Right lobe of liver (tissue), 6 donors: ENCODE data around the gene GTF2A1L. TPM values are rescaled to one million over a fixed set of nuclear protein-coding genes. Genes with fewer than 3 reads are reported as not detected.

ENCODE experiments used
- ATAC-seq, 4 donors: fragments of 200-7000 bp; cut with Tn5 transposase; one replicate each; pipeline ENCODE4 v1.9.1; 2020; ENCODE audit warnings: mild to moderate bottlenecking in 4 of 4, moderate library complexity in 4 of 4
- DNase-seq, 3 donors: peaks; one replicate each; pipeline ENCODE4 v3.0.0-alpha.2; 2020
- H3K27ac ChIP-seq, 3 donors: fragments of 200-600 bp; one replicate each; pipeline ENCODE4 v1.8.0; 2022
- H3K27me3 ChIP-seq, 2 donors: fragments of 200-600 bp; one replicate each; pipeline ENCODE4 v1.8.0; 2022
- H3K36me3 ChIP-seq, 4 donors: fragments of 200-600 bp; sonication (generic) in 1 of 4; one replicate each; pipeline versions ENCODE4 v1.5.1 to v1.8.0; 2017 to 2022; ENCODE audit warnings: control low read depth in 1 of 4
- H3K4me1 ChIP-seq, 4 donors: fragments of 200-600 bp; sonication (generic) in 1 of 4; one replicate each; pipeline versions ENCODE4 v1.5.1 to v1.8.0; 2017 to 2022; ENCODE audit warnings: control low read depth in 1 of 4
- H3K4me3 ChIP-seq, 3 donors: fragments of 200-600 bp; one replicate each; pipeline ENCODE4 v1.8.0; 2022
- H3K9me3 ChIP-seq, 4 donors: fragments of 200-600 bp; sonication (generic) in 1 of 4; one replicate each; pipeline versions ENCODE4 v1.5.1 to v1.8.0; 2017 to 2022; ENCODE audit warnings: control low read depth in 1 of 4
- POLR2A ChIP-seq: fragments of 450-650 bp; IDR thresholded peaks from one replicate; pipeline ENCODE4 v1.6.1; 2017; ENCODE audit warnings: antibody characterized with exemption, mild to moderate bottlenecking
- WGBS: methylation state at CpG from one replicate; pipeline ENCODE4 v1.1.6; 2018; ENCODE audit warnings: low coverage, low lambda C conversion rate; ENCODE audit not compliant: insufficient coverage; ENCODE audit errors: missing lambda C conversion rate; 5-methylcytosine and 5-hydroxymethylcytosine counted together
- intact Hi-C, 2 donors: fragments of 100-400 bp; cut with DNase I; formaldehyde crosslinking; loops; one replicate each; pipeline versions ENCODE4 v1.11.2 to v1.14.1; 2022
- total RNA-seq, 6 experiments: library from RNA; depleted of rRNA in 2 of 6; stranded (reverse); fragments of >200 nt in 2 of 6; fragmentation: NEBNext Ultra II Directional in 3 of 6; extraction: Animal tissue kit (Norgen Biotek cat#: 25700) in 3 of 6; gene quantifications; one replicate each; pipeline versions ENCODE4 v1.1.0 to v1.2.4, GENCODE V29; 2016 to 2023
- TF ChIP-seq, protein P1 (sequence below), 4 donors: fragments of 200-600 bp in 3 of 4; fragments of 450-650 bp in 1 of 4; IDR thresholded peaks; one replicate each; pipeline versions ENCODE4 v1.5.1 to v1.8.0; 2016 to 2022; ENCODE audit warnings: antibody characterized with exemption in 4 of 4, mild to moderate bottlenecking in 2 of 4
- donor health status: DM: no; HTN: yes; CAD: no.
- donor health status: DM: no; HTN: no; CAD: no.
- donor health status: DM: no; HTN: no; CAD: no.
- donor health status: DM: no; HTN: yes; CAD: no.
- donor health status: DM: no; HTN: yes; CAD: no.

GTF2A1L gene
- total RNA-seq, 6 experiments from 2014 or later: 0.58 to 0.66 TPM; not detected in 4

DNA sequence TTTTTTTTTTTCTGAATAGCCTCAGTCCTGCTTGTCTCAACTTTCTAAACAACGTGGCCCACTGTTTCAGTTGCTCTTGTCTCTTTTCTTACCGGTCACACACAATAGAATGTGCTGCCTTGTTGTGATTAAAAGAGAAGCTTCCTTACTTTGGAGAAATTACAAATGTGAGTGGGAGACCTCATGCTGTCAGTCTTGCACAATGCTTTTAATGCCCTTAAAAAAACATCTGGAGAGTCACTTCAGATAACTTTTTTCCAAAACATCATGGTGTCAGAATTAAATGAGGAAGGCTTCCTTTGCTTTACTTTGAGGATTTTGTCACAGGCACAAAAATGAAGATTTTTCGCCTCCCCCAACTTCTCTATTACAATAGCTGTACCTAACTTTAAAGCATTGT lies 100.2 kb downstream of the GTF2A1L start:
- no peak for ATAC-seq
- Histone ChIP-seq H3K4me1 (no peaks in the 10 kb centered on the region), H3K9me3 (no peaks in the 10 kb centered on the region), H3K27me3 (no peaks in the 10 kb centered on the region), H3K36me3 (no peaks in the 10 kb centered on the region), H3K4me3 (no peak overlapping the region), H3K27ac (no peak overlapping the region)
- 37% methylated on average over 3 of the region's 3 CpGs for WGBS
- intact Hi-C loops: no loop called here
- TF ChIP-seq, protein P1, sequence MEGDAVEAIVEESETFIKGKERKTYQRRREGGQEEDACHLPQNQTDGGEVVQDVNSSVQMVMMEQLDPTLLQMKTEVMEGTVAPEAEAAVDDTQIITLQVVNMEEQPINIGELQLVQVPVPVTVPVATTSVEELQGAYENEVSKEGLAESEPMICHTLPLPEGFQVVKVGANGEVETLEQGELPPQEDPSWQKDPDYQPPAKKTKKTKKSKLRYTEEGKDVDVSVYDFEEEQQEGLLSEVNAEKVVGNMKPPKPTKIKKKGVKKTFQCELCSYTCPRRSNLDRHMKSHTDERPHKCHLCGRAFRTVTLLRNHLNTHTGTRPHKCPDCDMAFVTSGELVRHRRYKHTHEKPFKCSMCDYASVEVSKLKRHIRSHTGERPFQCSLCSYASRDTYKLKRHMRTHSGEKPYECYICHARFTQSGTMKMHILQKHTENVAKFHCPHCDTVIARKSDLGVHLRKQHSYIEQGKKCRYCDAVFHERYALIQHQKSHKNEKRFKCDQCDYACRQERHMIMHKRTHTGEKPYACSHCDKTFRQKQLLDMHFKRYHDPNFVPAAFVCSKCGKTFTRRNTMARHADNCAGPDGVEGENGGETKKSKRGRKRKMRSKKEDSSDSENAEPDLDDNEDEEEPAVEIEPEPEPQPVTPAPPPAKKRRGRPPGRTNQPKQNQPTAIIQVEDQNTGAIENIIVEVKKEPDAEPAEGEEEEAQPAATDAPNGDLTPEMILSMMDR (IDR thresholded peaks at IDR 0.05): no peak
- no peak for TF ChIP-seq POLR2A
- no peak for DNase-seq

DNA sequence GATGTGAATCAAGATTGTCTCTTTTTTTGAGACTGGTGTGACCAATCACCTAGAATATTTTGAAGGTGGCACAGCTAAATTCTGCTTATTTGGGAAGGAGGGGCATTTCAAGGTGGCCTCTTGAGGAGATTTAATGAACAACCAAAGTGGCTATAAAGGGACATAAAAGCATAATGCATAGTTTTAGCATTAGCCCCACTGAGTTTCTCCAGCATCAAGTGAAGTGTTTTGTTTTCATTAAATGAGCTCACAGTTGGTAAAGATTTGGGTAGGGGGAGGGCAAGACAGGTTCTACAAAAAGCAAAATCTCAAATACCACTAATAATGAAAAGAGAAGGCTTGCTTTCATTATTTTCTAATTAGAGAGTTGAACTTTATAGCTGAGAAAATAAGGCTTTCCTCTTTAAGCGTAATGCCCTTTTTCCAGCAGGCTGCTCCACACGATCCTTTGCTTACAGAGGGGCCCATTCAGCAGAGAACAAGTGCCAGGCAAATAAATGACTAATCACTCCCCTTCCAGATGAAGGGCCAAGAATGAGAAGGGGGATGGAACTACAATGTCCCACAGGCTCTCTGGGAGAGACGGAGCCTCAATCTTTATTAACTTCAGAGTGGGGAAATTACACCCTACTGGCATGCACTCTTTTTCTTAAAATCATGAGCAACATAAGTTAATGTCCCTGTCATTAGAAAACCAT lies 102.0 kb downstream of the GTF2A1L start:
- Histone ChIP-seq H3K9me3 (no peaks in the 10 kb centered on the region), H3K27ac (no peak overlapping the region), H3K4me3 (no peak overlapping the region), H3K27me3 (no peaks in the 10 kb centered on the region), H3K4me1 (no peaks in the 10 kb centered on the region), H3K36me3 (no peaks in the 10 kb centered on the region)
- ATAC-seq (no peak), DNase-seq (no peak)
- intact Hi-C loops: no loop called here
- WGBS: 43% methylated on average over 3 of the region's 3 CpGs
- TF ChIP-seq POLR2A: no peak
- TF ChIP-seq, protein P1 (IDR thresholded peaks at IDR 0.05): no peak

DNA sequence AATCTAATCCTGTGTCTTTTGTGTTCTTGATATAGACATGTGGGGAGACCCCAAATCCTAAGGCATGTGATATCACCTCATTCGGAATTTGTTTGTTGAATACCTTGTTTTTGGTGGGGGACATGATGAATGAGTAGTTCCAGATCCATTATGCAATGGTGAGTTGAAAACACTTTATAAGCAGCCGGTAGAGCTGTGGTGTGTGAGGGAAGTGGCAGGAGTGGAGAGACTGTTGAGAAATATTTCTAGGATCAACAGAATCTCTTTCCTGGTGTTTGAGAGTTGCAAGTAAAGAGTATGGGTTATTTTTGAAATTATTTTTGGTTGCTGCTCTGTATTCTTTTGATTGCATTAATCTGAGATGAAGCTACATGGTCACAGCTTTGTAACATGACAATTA lies 103.5 kb downstream of the GTF2A1L start:
- no peaks in the 10 kb centered on the region for H3K36me3 ChIP-seq
- intact Hi-C loops: no loop called here
- TF ChIP-seq, protein P1 (IDR thresholded peaks at IDR 0.05): no peak
- TF ChIP-seq POLR2A: no peak
- no peaks in the 10 kb centered on the region for H3K27me3 ChIP-seq
- no peak for DNase-seq
- no peak overlapping the region for H3K27ac ChIP-seq
- no peak overlapping the region for H3K4me3 ChIP-seq
- H3K4me1 ChIP-seq: no peaks in the 10 kb centered on the region
- 49% methylated on average over 2 of the region's 2 CpGs for WGBS
- no peak for ATAC-seq
- no peaks in the 10 kb centered on the region for H3K9me3 ChIP-seq

DNA sequence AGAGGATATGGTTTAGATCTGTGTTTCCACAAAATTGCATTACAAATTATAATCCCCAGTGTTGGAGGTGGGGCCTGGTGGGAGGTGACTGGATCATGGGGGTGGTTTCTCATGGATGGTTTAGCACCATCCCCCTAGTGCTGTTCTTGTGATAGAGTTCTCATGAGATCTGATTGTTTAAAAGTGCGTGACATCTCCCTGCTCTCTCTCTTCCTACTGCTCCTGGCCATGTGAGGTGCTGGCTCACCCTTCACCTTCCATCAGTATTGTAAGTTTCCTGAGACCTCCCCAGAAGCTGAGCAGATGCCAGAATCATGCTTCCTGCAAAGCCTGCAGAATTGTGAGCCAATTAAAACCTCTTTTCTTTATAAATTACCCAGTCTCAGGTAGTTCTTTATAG lies 104.7 kb downstream of the GTF2A1L start:
- H3K36me3 ChIP-seq: no peaks in the 10 kb centered on the region
- 67% methylated on average over 1 of the region's 1 CpG for WGBS
- ATAC-seq: no peak
- no peak overlapping the region for H3K27ac ChIP-seq
- intact Hi-C loops: no loop called here
- no peaks in the 10 kb centered on the region for H3K27me3 ChIP-seq
- no peak for DNase-seq
- no peaks in the 10 kb centered on the region for H3K9me3 ChIP-seq
- TF ChIP-seq, protein P1 (IDR thresholded peaks at IDR 0.05): no peak
- TF ChIP-seq POLR2A: no peak
- no peaks in the 10 kb centered on the region for H3K4me1 ChIP-seq
- H3K4me3 ChIP-seq: no peak overlapping the region

DNA sequence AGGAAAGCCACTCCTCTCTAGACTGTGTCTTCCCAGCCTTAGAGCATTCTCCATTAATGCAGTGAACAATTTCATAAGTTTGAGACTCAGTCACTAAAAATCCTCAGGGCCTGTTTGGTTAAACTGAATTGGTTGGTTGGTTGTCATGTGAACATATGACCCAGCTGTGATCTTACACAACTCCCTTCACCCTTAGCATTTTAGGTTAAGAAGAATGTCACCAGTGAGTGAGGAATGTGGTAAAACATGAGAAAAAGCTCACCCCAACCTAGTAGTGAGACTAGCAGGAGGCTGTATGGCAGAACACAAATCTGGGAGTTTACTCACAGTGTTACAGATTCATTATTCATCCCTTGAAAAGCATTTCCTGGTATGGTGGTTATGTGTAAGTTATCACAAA lies 105.5 kb downstream of the GTF2A1L start:
- H3K27ac ChIP-seq: no peak overlapping the region
- no peaks in the 10 kb centered on the region for H3K36me3 ChIP-seq
- DNase-seq (no peak), ATAC-seq (no peak)
- H3K9me3 ChIP-seq: no peaks in the 10 kb centered on the region
- no peak overlapping the region for H3K4me3 ChIP-seq
- TF ChIP-seq, protein P1 (IDR thresholded peaks at IDR 0.05): no peak
- TF ChIP-seq POLR2A: no peak
- H3K27me3 ChIP-seq: no peaks in the 10 kb centered on the region
- H3K4me1 ChIP-seq: no peaks in the 10 kb centered on the region
- intact Hi-C loops: no loop called here
